Activated B cell treated with CpG ODN at 0.5 μM for 24 hours (primary cell): ENCODE data around the gene VPS72. TPM values are rescaled to one million over a fixed set of nuclear protein-coding genes. Genes with fewer than 3 reads are reported as not detected.
"Not testable (repeated sequence)": the region's sequence is repeated elsewhere in the genome, so short reads cannot be mapped to it uniquely, and the experiment has no call there.

Experiments
- ATAC-seq: fragments of 200-7000 bp; cut with Tn5 transposase; one replicate; pipeline ENCODE4 v1.10.0; 2021; ENCODE audit warnings: low read depth, mild to moderate bottlenecking, moderate library complexity
- CTCF ChIA-PET: fragments of 350-600 bp; sonication (Branson Sonifier 250); formaldehyde crosslinking; loops from one replicate; lab custom pipeline; 2021; ENCODE audit warnings: antibody characterized with exemption; lab: Charles Lee
- POLR2A ChIA-PET: fragments of 350-600 bp; sonication (Branson Sonifier 250); formaldehyde crosslinking; loops from one replicate; lab custom pipeline; 2021; ENCODE audit warnings: antibody characterized with exemption; lab: Charles Lee
- DNase-seq: peaks from one replicate; pipeline ENCODE4 v3.0.0; 2022
- H3K27ac Mint-ChIP-seq: one replicate; pipeline ENCODE4 v1.8.0; 2020; ENCODE audit warnings: mixed read lengths
- H3K27me3 Mint-ChIP-seq: one replicate; pipeline ENCODE4 v1.8.0; 2021; ENCODE audit warnings: mixed read lengths
- H3K36me3 Mint-ChIP-seq: one replicate; pipeline ENCODE4 v1.8.0; 2021; ENCODE audit warnings: low read depth, mixed read lengths
- H3K4me1 Mint-ChIP-seq: one replicate; pipeline ENCODE4 v1.8.0; 2021; ENCODE audit warnings: mixed read lengths
- H3K4me3 Mint-ChIP-seq: one replicate; pipeline ENCODE4 v1.8.0; 2020; ENCODE audit warnings: mild to moderate bottlenecking, mixed read lengths
- H3K9me3 Mint-ChIP-seq: one replicate; pipeline ENCODE4 v1.8.0; 2020; ENCODE audit warnings: mixed read lengths
- CTCF ChIP-seq: fragments of 200-600 bp; IDR thresholded peaks from one replicate; pipeline ENCODE4 v1.8.0; 2022; ENCODE audit warnings: antibody characterized with exemption, mild to moderate bottlenecking
- intact Hi-C: fragments of 100-400 bp; cut with micrococcal nuclease; formaldehyde crosslinking; loops from one replicate; pipeline ENCODE4 v1.15.1; 2024
- total RNA-seq: library from RNA; stranded (reverse); gene quantifications from 2 replicates; pipeline ENCODE4 v1.2.3, GENCODE V29; 2022

The VPS72 gene
- total RNA-seq, 1 donor from 2014 or later: 58.8 TPM

- H3K4me1 Mint-ChIP-seq: peaks cover 5% of the 10 kb centered on the region
- no peaks in the 10 kb centered on the region for H3K9me3 Mint-ChIP-seq
- POLR2A ChIA-PET: no interaction called here
- CTCF ChIA-PET: no interaction called here
- no peak overlapping the region for H3K27ac Mint-ChIP-seq
- H3K4me3 Mint-ChIP-seq: no peak overlapping the region
- TF ChIP-seq CTCF: no peak
- ATAC-seq: no peak
- no peaks in the 10 kb centered on the region for H3K27me3 Mint-ChIP-seq
- intact Hi-C loops: no loop called here
- H3K36me3 Mint-ChIP-seq: peaks cover 48% of the 10 kb centered on the region
- DNase-seq: no peak
Observed at GRCh38 chr1:151222130-151222529, 32.1 kb upstream of the VPS72 start.

- intact Hi-C loops: no loop called here
- POLR2A ChIA-PET: no interaction called here
- Mint-ChIP-seq H3K27me3 (no peaks in the 10 kb centered on the region), H3K4me3 (no peak overlapping the region), H3K36me3 (peaks cover 44% of the 10 kb centered on the region), H3K9me3 (no peaks in the 10 kb centered on the region), H3K27ac (no peak overlapping the region), H3K4me1 (peaks cover 6% of the 10 kb centered on the region)
- CTCF ChIA-PET: no interaction called here
- ATAC-seq (no peak), DNase-seq (no peak)
- no peak for TF ChIP-seq CTCF
Observed at GRCh38 chr1:151221616-151222015, 31.6 kb upstream of the VPS72 start.

- no peaks in the 10 kb centered on the region for H3K27me3 Mint-ChIP-seq
- H3K4me1 Mint-ChIP-seq: peaks cover 17% of the 10 kb centered on the region
- DNase-seq: no peak
- POLR2A ChIA-PET: no interaction called here
- H3K4me3 Mint-ChIP-seq: no peak overlapping the region
- ATAC-seq: no peak
- H3K27ac Mint-ChIP-seq: no peak overlapping the region
- CTCF ChIA-PET: no interaction called here
- H3K9me3 Mint-ChIP-seq: no peaks in the 10 kb centered on the region
- intact Hi-C loops: no loop called here
- peaks cover 53% of the 10 kb centered on the region for H3K36me3 Mint-ChIP-seq
- TF ChIP-seq CTCF: no peak
Observed at GRCh38 chr1:151213560-151213959, 23.6 kb upstream of the VPS72 start.

GRCh38 chr1:151211972-151212705 lies 22.1 kb upstream of the VPS72 start:
- Mint-ChIP-seq H3K9me3 (no peaks in the 10 kb centered on the region), H3K27ac (no peak overlapping the region), H3K4me3 (no peak overlapping the region), H3K4me1 (peaks cover 16% of the 10 kb centered on the region), H3K36me3 (peaks cover 57% of the 10 kb centered on the region), H3K27me3 (no peaks in the 10 kb centered on the region)
- ATAC-seq (no peak), DNase-seq (no peak)
- POLR2A ChIA-PET: interaction anchor here (0.7 kb wide), 1 partner anchor 16 kb away, joined by 3 read pairs; no protein-coding TSS in a partner anchor
- intact Hi-C loops: no loop called here
- CTCF ChIA-PET: no interaction called here
- no peak for TF ChIP-seq CTCF

- TF ChIP-seq CTCF: no peak
- no peak for ATAC-seq
- H3K36me3 Mint-ChIP-seq: peaks cover 61% of the 10 kb centered on the region
- intact Hi-C loops: no loop called here
- DNase-seq: no peak
- no peaks in the 10 kb centered on the region for H3K27me3 Mint-ChIP-seq
- ChIA-PET POLR2A (no interaction called here), CTCF (no interaction called here)
- H3K4me3 Mint-ChIP-seq: no peak overlapping the region
- peaks cover 11% of the 10 kb centered on the region for H3K4me1 Mint-ChIP-seq
- no peak overlapping the region for H3K27ac Mint-ChIP-seq
- no peaks in the 10 kb centered on the region for H3K9me3 Mint-ChIP-seq
Observed at GRCh38 chr1:151210830-151211229, 20.8 kb upstream of the VPS72 start.

GRCh38 chr1:151205381-151205965 lies 15.5 kb upstream of the VPS72 start:
- H3K27ac Mint-ChIP-seq, H3K9me3 Mint-ChIP-seq, intact Hi-C loops, H3K4me3 Mint-ChIP-seq, ATAC-seq, H3K27me3 Mint-ChIP-seq, DNase-seq: not testable (repeated sequence)
- ChIA-PET POLR2A (interaction anchor here (0.6 to 1.5 kb wide), 2 partner anchors 9 to 16 kb away, joined by 3 read pairs; partner anchors contain the start of gene VPS72), CTCF (interaction anchor here (0.9 kb wide), 1 partner anchor 135 kb away, joined by 3 read pairs; the partner anchor contains the start of gene GABPB2)
- Mint-ChIP-seq H3K36me3 (peaks cover 50% of the 10 kb centered on the region), H3K4me1 (peaks cover 17% of the 10 kb centered on the region)
